Prostate gland (tissue), 2 donors: ENCODE results near the gene ITPR1.

Experiments
- CTCF ChIP-seq, 4 experiments: fragments of 200-600 bp in 2 of 4; fragments of 450-650 bp in 2 of 4; sonication (generic) in 2 of 4; IDR thresholded peaks; 1 replicate in 3 of 4; 2 replicates in 1 of 4; pipeline ENCODE4 v1.5.1; 2016 to 2019; ENCODE audit warnings: antibody characterized with exemption in 4 of 4, mild to moderate bottlenecking in 2 of 4, moderate library complexity in 2 of 4
- POLR2A ChIP-seq: fragments of 450-650 bp; IDR thresholded peaks from one replicate; pipeline ENCODE4 v1.6.1; 2016; ENCODE audit warnings: antibody characterized with exemption, mild to moderate bottlenecking
- POLR2AphosphoS5 ChIP-seq: sonication (generic); formaldehyde crosslinking; IDR thresholded peaks from one replicate; pipeline ENCODE4 v1.6.1; 2017; ENCODE audit warnings: antibody characterized with exemption

DNA sequence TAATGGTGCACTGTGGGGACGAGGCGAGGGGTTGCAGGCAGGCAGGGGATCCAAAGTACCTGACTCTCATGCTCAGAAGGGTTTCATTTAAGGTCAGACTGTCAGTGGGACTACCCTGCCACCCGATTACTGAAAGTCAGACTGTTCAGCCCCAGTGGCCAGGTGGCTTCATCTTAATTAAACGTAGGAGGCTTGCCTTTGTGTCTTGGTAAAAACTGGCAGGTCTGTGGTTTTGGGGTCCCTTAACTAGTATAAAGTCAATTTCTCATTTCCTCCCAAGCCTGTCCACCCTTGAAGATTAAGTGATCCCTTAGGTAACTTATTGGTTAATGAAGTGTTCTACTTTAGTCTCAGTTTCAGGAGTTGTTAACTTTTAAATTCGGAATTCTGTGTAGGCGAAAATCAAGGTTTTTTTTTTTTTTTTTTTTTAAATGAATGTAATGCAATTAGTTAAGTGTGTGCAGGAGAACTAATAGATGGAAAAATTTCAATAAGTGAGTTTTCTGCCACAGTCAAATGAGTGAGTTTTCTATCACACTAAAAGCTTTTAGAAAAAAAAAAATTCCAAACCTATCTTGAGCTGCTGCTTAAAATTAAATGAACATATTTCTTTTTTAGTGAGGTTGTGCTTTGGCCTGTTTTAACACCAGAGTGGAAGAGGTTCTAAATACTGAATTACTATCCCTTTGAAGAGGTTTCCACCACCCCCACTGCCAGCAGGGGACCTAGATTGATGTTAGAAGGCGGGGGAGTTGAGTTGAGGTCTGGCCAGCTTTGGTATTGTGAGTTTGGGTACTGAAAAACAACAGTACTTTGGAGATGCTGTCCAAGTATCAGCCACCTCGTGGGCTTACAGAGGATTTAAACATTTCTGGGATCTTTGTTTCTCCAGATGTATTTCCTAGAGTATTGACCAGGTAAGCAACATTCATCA lies 15.2 kb downstream of the ITPR1 start:
- TF ChIP-seq CTCF (IDR thresholded peaks at IDR 0.05) = no peak
- no peak for TF ChIP-seq POLR2A
- no peak for TF ChIP-seq POLR2AphosphoS5
